ENCODE measurements around the gene RAB1B.
"Not testable (repeated sequence)": the region's sequence is repeated elsewhere in the genome, so short reads cannot be mapped to it uniquely, and the experiment has no call there.

RAB1B gene

GRCh38 chr11:66310803-66311440 lies 42.5 kb downstream of the RAB1B start:
- not testable (repeated sequence) for DNase-seq

GRCh38 chr11:66311470-66311964 lies 43.1 kb downstream of the RAB1B start:
- no peak for DNase-seq

- DNase-seq = peak; percentile 90
Observed at GRCh38 chr11:66311965-66312548, 43.6 kb downstream of the RAB1B start.

- peak; percentile 100 for DNase-seq
Observed at GRCh38 chr11:66312549-66313320, 44.3 kb downstream of the RAB1B start.

GRCh38 chr11:66313321-66314185 lies 45.1 kb downstream of the RAB1B start:
- peak; percentile 55 for DNase-seq

GRCh38 chr11:66314186-66314501 lies 45.7 kb downstream of the RAB1B start:
- DNase-seq = no peak

GRCh38 chr11:66314561-66315497 lies 46.4 kb downstream of the RAB1B start:
- no peak for DNase-seq

- no peak for DNase-seq
Observed at GRCh38 chr11:66315498-66315885, 47.1 kb downstream of the RAB1B start.

- no peak for DNase-seq
Observed at GRCh38 chr11:66315921-66316811, 47.7 kb downstream of the RAB1B start.

- DNase-seq = peak; percentile 94
Observed at GRCh38 chr11:66316849-66317251, 48.4 kb downstream of the RAB1B start, which contains the start of gene CD248. TSS of gene CD248 (minus strand) at chr11:66317044. CDS start at chr11:66317027, 17 bp downstream.

GRCh38 chr11:66317322-66317722 lies 48.9 kb downstream of the RAB1B start:
- peak; percentile 85 for DNase-seq

- peak; percentile 93 for DNase-seq
Observed at GRCh38 chr11:66317723-66318599, 49.5 kb downstream of the RAB1B start.

- no peak for DNase-seq
Observed at GRCh38 chr11:66318600-66318970, 50.1 kb downstream of the RAB1B start.

GRCh38 chr11:66320289-66320688 lies 51.9 kb downstream of the RAB1B start:
- not testable (repeated sequence) for DNase-seq

GRCh38 chr11:66320748-66321147 lies 52.3 kb downstream of the RAB1B start:
- DNase-seq = not testable (repeated sequence)

- DNase-seq = no peak
Observed at GRCh38 chr11:66321606-66322005, 53.2 kb downstream of the RAB1B start.

- DNase-seq = peak; percentile 14
Observed at GRCh38 chr11:66322732-66323427, 54.4 kb downstream of the RAB1B start.

GRCh38 chr11:66323684-66324083 lies 55.2 kb downstream of the RAB1B start:
- DNase-seq = no peak

- DNase-seq = peak; percentile 78
Observed at GRCh38 chr11:66324664-66325063, 56.2 kb downstream of the RAB1B start.
